Subcutaneous adipose tissue (tissue), 4 donors: ENCODE data around the gene SOCS4. TPM values are rescaled to one million over a fixed set of nuclear protein-coding genes. Genes with fewer than 3 reads are reported as not detected.

Experiments
- total RNA-seq, 4 donors: library from RNA; depleted of rRNA; stranded (reverse); fragments of >200 nt; gene quantifications; one replicate each; pipeline ENCODE4 v1.1.0, GENCODE V29; 2016
- TF ChIP-seq, protein P1 (sequence below): fragments of 450-650 bp; IDR thresholded peaks from one replicate; pipeline ENCODE4 v1.5.1; 2016; ENCODE audit warnings: low read depth, mild to moderate bottlenecking, control low read depth, antibody characterized with exemption, moderate library complexity

The SOCS4 gene
- total RNA-seq, 4 donors from 2014 or later = 14.1 to 29.7 (median 15.0) TPM

DNA sequence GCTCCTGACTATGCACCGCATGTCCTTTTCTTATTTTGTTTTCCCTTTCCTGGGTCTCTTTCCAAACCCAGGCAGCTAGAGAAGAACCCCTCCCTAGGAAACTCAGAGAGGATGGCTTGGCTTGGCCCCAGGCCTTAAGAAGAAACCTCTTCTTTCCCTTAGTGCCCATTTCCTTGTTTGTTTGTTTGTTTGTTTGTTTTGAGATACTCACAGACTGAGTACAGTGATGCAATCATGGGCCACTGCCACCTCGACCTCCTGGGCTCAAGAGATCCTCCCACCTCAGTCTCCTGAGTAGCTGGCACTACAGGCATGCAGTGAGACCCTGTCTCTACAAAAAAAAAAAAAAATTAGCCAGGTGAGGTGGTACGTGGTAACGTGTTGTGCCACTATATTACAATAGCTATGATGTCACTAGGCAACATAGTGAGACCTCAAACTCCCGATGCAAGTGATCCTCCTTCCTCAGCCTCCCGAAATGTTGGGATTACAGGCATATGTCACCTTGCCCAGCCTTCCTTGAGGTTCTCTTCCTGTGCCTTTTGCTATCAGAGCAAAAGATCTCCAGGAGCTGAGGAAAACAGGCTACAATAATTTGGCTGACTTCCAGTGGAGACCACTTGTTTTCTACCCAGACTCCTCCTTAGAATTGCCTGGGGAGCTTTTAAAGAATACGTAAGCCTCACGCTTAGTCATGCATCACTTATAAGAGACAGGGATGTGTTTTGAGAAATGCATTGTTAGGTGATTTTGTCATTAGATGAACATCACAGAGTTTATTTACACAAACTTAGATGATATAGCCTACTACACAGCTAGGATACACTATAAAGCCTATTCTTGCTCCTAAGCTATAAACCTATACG, 67.5 kb downstream of the SOCS4 start:
- TF ChIP-seq, protein P1, sequence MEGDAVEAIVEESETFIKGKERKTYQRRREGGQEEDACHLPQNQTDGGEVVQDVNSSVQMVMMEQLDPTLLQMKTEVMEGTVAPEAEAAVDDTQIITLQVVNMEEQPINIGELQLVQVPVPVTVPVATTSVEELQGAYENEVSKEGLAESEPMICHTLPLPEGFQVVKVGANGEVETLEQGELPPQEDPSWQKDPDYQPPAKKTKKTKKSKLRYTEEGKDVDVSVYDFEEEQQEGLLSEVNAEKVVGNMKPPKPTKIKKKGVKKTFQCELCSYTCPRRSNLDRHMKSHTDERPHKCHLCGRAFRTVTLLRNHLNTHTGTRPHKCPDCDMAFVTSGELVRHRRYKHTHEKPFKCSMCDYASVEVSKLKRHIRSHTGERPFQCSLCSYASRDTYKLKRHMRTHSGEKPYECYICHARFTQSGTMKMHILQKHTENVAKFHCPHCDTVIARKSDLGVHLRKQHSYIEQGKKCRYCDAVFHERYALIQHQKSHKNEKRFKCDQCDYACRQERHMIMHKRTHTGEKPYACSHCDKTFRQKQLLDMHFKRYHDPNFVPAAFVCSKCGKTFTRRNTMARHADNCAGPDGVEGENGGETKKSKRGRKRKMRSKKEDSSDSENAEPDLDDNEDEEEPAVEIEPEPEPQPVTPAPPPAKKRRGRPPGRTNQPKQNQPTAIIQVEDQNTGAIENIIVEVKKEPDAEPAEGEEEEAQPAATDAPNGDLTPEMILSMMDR = no peak

DNA sequence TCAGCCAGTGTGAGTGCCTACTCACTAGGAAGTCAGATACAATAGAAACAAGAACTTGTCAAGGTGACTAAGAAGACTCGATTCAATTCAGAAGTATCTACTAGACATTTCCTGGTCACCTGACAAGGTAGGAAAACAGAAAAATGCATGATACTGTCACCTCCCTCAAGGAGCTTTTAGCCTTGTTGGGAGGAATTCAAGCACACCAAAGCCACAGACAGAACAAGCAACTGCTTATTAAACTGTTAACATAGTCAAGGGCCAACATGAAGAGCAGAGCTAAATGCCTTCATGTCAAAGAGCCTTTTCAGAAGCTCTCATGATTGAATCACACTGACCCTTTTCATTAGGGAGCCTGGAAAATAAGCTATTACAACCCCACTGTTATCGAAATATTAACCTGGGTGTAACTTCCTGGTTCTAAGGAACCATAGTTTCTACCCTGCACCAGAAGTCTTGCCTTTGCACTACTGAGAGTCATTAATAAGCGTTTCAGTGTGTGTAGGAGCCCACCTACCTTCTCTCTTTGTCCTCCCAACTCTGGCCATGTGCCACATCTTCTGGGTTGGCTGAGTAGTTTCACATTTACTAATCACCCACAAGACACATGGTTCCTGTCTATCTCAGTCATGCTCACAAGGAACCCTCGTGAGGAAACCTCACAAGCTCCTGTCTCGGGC, 71.0 kb downstream of the SOCS4 start:
- TF ChIP-seq, protein P1 = no peak

DNA sequence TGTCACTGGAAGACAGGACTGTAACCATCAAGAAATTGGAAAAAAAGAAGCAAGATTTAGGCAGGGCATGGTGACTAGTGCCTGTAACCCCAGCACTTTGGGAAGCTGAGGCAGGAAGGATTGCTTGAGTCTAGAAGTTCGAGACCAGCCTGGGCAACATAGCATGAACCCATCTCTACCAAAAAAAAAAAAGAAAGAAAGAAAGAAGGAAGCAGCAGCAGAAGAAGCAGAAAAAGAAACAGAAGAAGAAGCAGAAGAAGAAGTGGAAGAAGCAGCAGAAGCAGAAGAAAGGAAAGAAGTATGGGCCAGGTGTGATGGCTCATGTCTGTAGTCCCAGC, 71.5 kb downstream of the SOCS4 start:
- TF ChIP-seq, protein P1 = no peak

Other genes starting within 250 kb of the SOCS4 start
- gene GCH1, start 124.4 kb upstream of the SOCS4 start, total RNA-seq = 1 to 10 TPM; 2.6 to 7.6 (median 4.9) TPM
- 1 to 10 TPM in 3 of 4 donors, under 1 TPM in 1; 0.94 to 2.0 (median 1.5) TPM for gene WDHD1, start 137 bp upstream of the SOCS4 start, total RNA-seq
- 10 to 100 TPM; 26.6 to 55.1 (median 27.5) TPM for gene MAPK1IP1L, start 24.4 kb downstream of the SOCS4 start, total RNA-seq
- gene LGALS3, start 102.0 kb downstream of the SOCS4 start, total RNA-seq = 100 to 1,000 TPM; 340 to 844 (median 656) TPM
- gene DLGAP5, start 164.3 kb downstream of the SOCS4 start, total RNA-seq = 1 to 10 TPM in 3 of 4 donors, under 1 TPM in 1; 0.19 to 1.8 (median 1.2) TPM
- gene FBXO34, start 244.2 kb downstream of the SOCS4 start, total RNA-seq = 10 to 100 TPM; 18.4 to 23.5 (median 21.6) TPM